IMR-90 (cell line): Measurements from ENCODE around the gene XPNPEP2.

Source experiments
- FOS ChIP-seq: fragments of 150-350 bp; IDR thresholded peaks from 2 replicates; pipeline ENCODE4 v1.6.1; 2016; ENCODE audit warnings: low read depth, low read length
- MAZ ChIP-seq: IDR thresholded peaks from 2 replicates; pipeline ENCODE4 v1.6.1; 2012; ENCODE audit warnings: low read depth, mild to moderate bottlenecking, low read length, improper control_type of control experiment, moderate library complexity, borderline replicate concordance
- POLR2A ChIP-seq: IDR thresholded peaks from 2 replicates; pipeline ENCODE4 v1.6.1; 2012; ENCODE audit warnings: mild to moderate bottlenecking, low read depth, low read length
- RAD21 ChIP-seq: IDR thresholded peaks from 2 replicates; pipeline ENCODE4 v1.6.1; 2012; ENCODE audit warnings: low read length, improper control_type of control experiment
- RFX5 ChIP-seq: IDR thresholded peaks from 2 replicates; pipeline ENCODE4 v1.8.0; 2012; ENCODE audit warnings: low read depth, mild to moderate bottlenecking, low read length, moderate library complexity
- TF ChIP-seq, protein P1 (sequence below): conservative IDR thresholded peaks from 2 replicates; pipeline ENCODE4 v1.5.1; 2012; ENCODE audit warnings: mild to moderate bottlenecking, low read depth, low read length, improper control_type of control experiment
- TF ChIP-seq, protein P2 (sequence below): fragments of 150-350 bp; IDR thresholded peaks from 2 replicates; pipeline ENCODE4 v1.6.1; 2017; ENCODE audit warnings: mild to moderate bottlenecking, antibody characterized with exemption, low read length, low read depth
- TF ChIP-seq, protein P3 (sequence below): fragments of 150-350 bp; IDR thresholded peaks from 2 replicates; pipeline ENCODE4 v1.6.1; 2016; ENCODE audit warnings: low read depth, mild to moderate bottlenecking, low read length, moderate library complexity, borderline replicate concordance

DNA sequence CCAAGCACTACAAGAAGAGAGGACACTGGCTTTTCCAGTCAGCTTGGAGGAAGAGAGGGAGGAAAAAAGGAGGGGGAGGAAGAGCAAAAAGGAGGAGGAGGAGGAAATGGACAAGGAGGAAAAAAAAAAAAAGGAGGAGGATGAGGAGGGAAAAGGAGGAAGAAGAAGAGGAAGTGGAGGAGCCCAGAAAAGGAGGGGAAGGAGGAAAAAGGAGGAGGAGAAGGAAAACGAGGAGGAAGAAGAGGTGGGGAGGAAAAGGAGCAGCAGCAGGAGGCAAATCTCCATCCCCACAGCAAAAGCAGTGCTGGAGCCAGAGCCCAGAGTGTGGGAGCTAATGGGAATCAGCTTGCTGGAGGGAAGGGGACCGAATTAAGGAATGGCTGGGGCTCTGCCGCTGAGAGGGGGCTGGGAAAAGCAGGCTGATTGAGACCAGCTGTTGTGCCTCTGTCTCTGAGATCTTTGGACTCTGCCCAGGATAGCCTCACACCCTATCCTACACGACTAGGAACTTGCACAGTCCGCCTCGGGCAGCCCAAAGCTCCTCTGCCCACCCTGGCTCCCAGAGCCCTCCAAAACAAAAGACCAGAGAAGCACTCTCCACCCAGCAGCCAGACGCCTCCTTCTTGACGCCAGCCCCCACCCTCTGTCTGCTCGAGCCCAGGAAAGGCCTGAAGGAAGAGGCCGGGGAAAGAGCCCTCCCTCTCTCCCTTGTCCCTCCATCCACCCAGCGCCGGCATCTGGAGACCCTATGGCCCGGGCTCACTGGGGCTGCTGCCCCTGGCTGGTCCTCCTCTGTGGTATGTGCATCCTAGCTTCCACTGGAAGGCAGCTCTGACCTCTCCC, at the start of gene XPNPEP2:
- TF ChIP-seq, protein P1, sequence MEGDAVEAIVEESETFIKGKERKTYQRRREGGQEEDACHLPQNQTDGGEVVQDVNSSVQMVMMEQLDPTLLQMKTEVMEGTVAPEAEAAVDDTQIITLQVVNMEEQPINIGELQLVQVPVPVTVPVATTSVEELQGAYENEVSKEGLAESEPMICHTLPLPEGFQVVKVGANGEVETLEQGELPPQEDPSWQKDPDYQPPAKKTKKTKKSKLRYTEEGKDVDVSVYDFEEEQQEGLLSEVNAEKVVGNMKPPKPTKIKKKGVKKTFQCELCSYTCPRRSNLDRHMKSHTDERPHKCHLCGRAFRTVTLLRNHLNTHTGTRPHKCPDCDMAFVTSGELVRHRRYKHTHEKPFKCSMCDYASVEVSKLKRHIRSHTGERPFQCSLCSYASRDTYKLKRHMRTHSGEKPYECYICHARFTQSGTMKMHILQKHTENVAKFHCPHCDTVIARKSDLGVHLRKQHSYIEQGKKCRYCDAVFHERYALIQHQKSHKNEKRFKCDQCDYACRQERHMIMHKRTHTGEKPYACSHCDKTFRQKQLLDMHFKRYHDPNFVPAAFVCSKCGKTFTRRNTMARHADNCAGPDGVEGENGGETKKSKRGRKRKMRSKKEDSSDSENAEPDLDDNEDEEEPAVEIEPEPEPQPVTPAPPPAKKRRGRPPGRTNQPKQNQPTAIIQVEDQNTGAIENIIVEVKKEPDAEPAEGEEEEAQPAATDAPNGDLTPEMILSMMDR = no peak
- TF ChIP-seq, protein P2, sequence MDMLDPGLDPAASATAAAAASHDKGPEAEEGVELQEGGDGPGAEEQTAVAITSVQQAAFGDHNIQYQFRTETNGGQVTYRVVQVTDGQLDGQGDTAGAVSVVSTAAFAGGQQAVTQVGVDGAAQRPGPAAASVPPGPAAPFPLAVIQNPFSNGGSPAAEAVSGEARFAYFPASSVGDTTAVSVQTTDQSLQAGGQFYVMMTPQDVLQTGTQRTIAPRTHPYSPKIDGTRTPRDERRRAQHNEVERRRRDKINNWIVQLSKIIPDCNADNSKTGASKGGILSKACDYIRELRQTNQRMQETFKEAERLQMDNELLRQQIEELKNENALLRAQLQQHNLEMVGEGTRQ = no peak
- TF ChIP-seq MAZ (no peak), RFX5 (no peak), POLR2A (no peak), RAD21 (no peak), FOS (no peak)
- TF ChIP-seq, protein P3, sequence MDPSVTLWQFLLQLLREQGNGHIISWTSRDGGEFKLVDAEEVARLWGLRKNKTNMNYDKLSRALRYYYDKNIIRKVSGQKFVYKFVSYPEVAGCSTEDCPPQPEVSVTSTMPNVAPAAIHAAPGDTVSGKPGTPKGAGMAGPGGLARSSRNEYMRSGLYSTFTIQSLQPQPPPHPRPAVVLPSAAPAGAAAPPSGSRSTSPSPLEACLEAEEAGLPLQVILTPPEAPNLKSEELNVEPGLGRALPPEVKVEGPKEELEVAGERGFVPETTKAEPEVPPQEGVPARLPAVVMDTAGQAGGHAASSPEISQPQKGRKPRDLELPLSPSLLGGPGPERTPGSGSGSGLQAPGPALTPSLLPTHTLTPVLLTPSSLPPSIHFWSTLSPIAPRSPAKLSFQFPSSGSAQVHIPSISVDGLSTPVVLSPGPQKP = no peak
